ENCODE measurements around the gene CD59.

CD59 gene

DNA sequence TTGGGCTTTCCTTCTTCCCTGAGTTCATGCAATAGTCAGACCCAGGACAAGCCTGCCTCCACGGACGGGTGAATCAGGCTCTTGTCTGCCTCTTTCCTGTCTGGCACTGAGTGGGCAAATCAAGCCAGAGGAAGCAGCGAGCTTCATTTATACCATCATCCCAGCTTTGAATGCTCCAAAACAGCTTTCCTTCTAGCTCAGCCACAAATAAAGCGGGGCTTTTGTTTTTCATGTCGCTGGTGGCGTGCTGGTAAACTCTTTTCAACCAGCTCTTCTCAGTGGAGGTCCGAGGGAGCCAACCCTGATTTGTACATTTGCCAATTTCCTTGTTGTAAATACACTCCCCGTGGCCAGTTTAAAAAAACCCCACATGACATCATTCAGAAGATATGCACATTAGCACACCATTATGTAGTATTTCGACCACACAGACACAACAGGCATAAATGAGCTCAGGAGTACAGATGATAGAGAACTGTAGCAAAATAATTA, 44.2 kb downstream of the CD59 start:
- POLR2A ChIA-PET, result no interaction called here
- H3K27me3 ChIP-seq (replicated peaks in 2 of 5; ENCODE audit: control insufficient read depth in 4 of 5, insufficient read depth in 5 of 5, low read length in 4 of 5), result peaks cover 0 to 3% (median 2%) of the 10 kb centered on the region in 5 experiments
- H3K27ac ChIP-seq (ENCODE audit: insufficient read depth in 1 of 2, low read depth in 1 of 2, low read length in 2 of 2, poor library complexity in 1 of 2, severe bottlenecking in 2 of 2), result no peak overlapping the region
- DNase-seq, result no peak
- WGBS (ENCODE audit: insufficient coverage), result 88% methylated on average over 7 of the region's 9 CpGs
- peaks cover 0 to 12% (median 5%) of the 10 kb centered on the region in 4 experiments for H3K4me1 ChIP-seq (ENCODE audit: control extremely low read depth in 1 of 4, control insufficient read depth in 4 of 4, insufficient read depth in 4 of 4, low read length in 3 of 4)
- CTCF ChIA-PET, result no interaction called here
- H3K9me3 ChIP-seq (ENCODE audit: control extremely low read depth in 1 of 5, control insufficient read depth in 4 of 5, insufficient read depth in 2 of 5, low read depth in 1 of 5, low read length in 4 of 5), result peaks cover 0 to 3% (median 0%) of the 10 kb centered on the region in 5 experiments
- no peak overlapping the region for H3K4me3 ChIP-seq (ENCODE audit: control insufficient read depth in 1 of 7, extremely low read depth in 1 of 7, insufficient read depth in 4 of 7, low read depth in 2 of 7, low read length in 6 of 7)
- H3K36me3 ChIP-seq (ENCODE audit: control insufficient read depth in 4 of 4, insufficient read depth in 4 of 4, low read length in 3 of 4), result no peaks in the 10 kb centered on the region

DNA sequence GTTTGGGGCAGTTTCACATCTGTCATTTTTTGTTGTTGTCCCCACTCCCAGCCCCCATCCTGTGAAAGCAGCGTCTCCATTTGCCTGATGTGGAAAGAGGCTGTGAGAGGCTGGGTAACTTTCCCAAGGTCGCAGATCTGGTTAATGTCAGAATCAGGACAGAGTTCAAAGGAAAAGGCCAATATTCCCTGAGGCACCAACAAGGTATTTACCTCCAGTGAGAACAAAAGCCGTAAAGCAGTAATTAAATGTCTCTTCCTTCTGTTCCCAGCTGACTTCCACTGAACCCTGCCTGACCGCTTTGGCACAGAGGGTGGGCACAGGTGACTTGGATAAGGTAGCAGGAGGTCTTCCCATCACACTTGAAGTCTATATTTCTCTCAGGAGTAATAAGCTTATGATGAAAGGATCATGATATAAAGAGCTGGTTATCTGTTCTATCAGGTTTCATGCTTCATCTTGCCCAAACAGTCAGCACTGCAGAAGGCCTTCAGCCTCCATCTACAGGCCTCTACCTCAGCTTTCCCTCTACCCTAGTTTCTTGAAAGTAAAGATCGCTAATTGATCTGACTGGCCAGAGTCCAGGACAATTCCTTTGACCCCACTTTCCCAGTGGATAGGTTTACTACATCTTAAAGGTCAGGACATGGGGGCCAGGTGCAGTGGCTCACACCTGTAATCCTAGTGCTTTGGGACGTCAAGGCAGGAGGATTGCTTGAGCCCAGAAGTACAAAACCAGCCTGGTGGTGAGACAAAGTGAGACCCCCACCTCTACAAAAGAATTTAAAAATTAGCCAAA, 45.0 kb downstream of the CD59 start:
- no peak overlapping the region for H3K4me3 ChIP-seq (ENCODE audit: control insufficient read depth in 1 of 7, extremely low read depth in 1 of 7, insufficient read depth in 4 of 7, low read depth in 2 of 7, low read length in 6 of 7)
- 93% methylated on average over 4 of the region's 6 CpGs for WGBS (ENCODE audit: insufficient coverage)
- no peaks in the 10 kb centered on the region for H3K36me3 ChIP-seq (ENCODE audit: control insufficient read depth in 4 of 4, insufficient read depth in 4 of 4, low read length in 3 of 4)
- POLR2A ChIA-PET, result no interaction called here
- peaks cover 0 to 10% (median 4%) of the 10 kb centered on the region in 4 experiments for H3K4me1 ChIP-seq (ENCODE audit: control extremely low read depth in 1 of 4, control insufficient read depth in 4 of 4, insufficient read depth in 4 of 4, low read length in 3 of 4)
- peaks cover 0 to 3% (median 0%) of the 10 kb centered on the region in 5 experiments for H3K9me3 ChIP-seq (ENCODE audit: control extremely low read depth in 1 of 5, control insufficient read depth in 4 of 5, insufficient read depth in 2 of 5, low read depth in 1 of 5, low read length in 4 of 5)
- H3K27me3 ChIP-seq (replicated peaks in 2 of 5; ENCODE audit: control insufficient read depth in 4 of 5, insufficient read depth in 5 of 5, low read length in 4 of 5), result peaks cover 0 to 2% (median 0%) of the 10 kb centered on the region in 5 experiments
- H3K27ac ChIP-seq (ENCODE audit: insufficient read depth in 1 of 2, low read depth in 1 of 2, low read length in 2 of 2, poor library complexity in 1 of 2, severe bottlenecking in 2 of 2), result no peak overlapping the region
- CTCF ChIA-PET, result no interaction called here
- no peak for DNase-seq

- DNase-seq, result peak; percentile 35 to 57 (median 36)
- Histone ChIP-seq H3K4me3 (ENCODE audit: control insufficient read depth in 1 of 7, extremely low read depth in 1 of 7, insufficient read depth in 4 of 7, low read depth in 2 of 7, low read length in 6 of 7) (no peak overlapping the region), H3K4me1 (ENCODE audit: control extremely low read depth in 1 of 4, control insufficient read depth in 4 of 4, insufficient read depth in 4 of 4, low read length in 3 of 4) (peaks cover 0 to 9% (median 2%) of the 10 kb centered on the region in 4 experiments), H3K27ac (ENCODE audit: insufficient read depth in 1 of 2, low read depth in 1 of 2, low read length in 2 of 2, poor library complexity in 1 of 2, severe bottlenecking in 2 of 2) (no peak overlapping the region), H3K27me3 (replicated peaks in 2 of 5; ENCODE audit: control insufficient read depth in 4 of 5, insufficient read depth in 5 of 5, low read length in 4 of 5) (peaks cover 0 to 2% (median 0%) of the 10 kb centered on the region in 5 experiments), H3K36me3 (ENCODE audit: control insufficient read depth in 4 of 4, insufficient read depth in 4 of 4, low read length in 3 of 4) (no peaks in the 10 kb centered on the region), H3K9me3 (ENCODE audit: control extremely low read depth in 1 of 5, control insufficient read depth in 4 of 5, insufficient read depth in 2 of 5, low read depth in 1 of 5, low read length in 4 of 5) (peaks cover 0 to 3% (median 0%) of the 10 kb centered on the region in 5 experiments)
- POLR2A ChIA-PET, result no interaction called here
- CTCF ChIA-PET, result interaction anchor here (1.0 to 1.4 kb wide), 2 partner anchors 14 to 144 kb away, joined by 4 to 5 read pairs; no protein-coding TSS in a partner anchor
- WGBS (ENCODE audit: insufficient coverage), result 29% methylated on average over 6 of the region's 8 CpGs
Measured at GRCh38 chr11:33690290-33691065, 45.7 kb downstream of the CD59 start.

- peaks cover 0 to 2% (median 0%) of the 10 kb centered on the region in 5 experiments for H3K27me3 ChIP-seq (replicated peaks in 2 of 5; ENCODE audit: control insufficient read depth in 4 of 5, insufficient read depth in 5 of 5, low read length in 4 of 5)
- H3K4me1 ChIP-seq (ENCODE audit: control extremely low read depth in 1 of 4, control insufficient read depth in 4 of 4, insufficient read depth in 4 of 4, low read length in 3 of 4), result peaks cover 0 to 9% (median 2%) of the 10 kb centered on the region in 4 experiments
- WGBS (ENCODE audit: insufficient coverage), result 100% methylated on average over 3 of the region's 8 CpGs
- DNase-seq, result no peak
- ChIA-PET POLR2A (no interaction called here), CTCF (interaction anchor here (0.7 to 6.2 kb wide), 5 partner anchors 15 to 326 kb away, joined by 3 to 41 read pairs (median 5); no protein-coding TSS in a partner anchor)
- peaks cover 0 to 3% (median 0%) of the 10 kb centered on the region in 5 experiments for H3K9me3 ChIP-seq (ENCODE audit: control extremely low read depth in 1 of 5, control insufficient read depth in 4 of 5, insufficient read depth in 2 of 5, low read depth in 1 of 5, low read length in 4 of 5)
- no peaks in the 10 kb centered on the region for H3K36me3 ChIP-seq (ENCODE audit: control insufficient read depth in 4 of 4, insufficient read depth in 4 of 4, low read length in 3 of 4)
- H3K27ac ChIP-seq (ENCODE audit: insufficient read depth in 1 of 2, low read depth in 1 of 2, low read length in 2 of 2, poor library complexity in 1 of 2, severe bottlenecking in 2 of 2), result no peak overlapping the region
- no peak overlapping the region for H3K4me3 ChIP-seq (ENCODE audit: control insufficient read depth in 1 of 7, extremely low read depth in 1 of 7, insufficient read depth in 4 of 7, low read depth in 2 of 7, low read length in 6 of 7)
Measured at GRCh38 chr11:33689501-33689900, 46.7 kb downstream of the CD59 start.

DNA sequence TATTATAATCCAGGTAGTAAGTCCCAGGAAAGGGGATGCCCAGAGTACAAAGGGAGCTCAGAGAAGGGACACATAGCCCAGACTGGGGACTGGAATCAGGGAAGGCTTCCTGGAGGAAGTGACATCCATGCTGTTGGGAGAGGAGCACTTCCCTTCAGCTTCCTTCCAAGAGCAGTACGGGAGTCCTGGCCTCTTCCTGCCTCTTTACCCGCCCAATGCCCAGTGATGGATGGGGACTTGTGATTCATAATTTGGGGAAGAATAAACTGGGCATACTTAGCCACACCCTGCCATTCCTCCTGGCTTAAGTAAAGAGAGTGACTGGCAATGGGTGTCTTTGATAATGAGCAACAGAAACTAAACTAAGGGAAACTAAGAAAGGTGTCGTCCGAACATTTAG, 47.1 kb downstream of the CD59 start:
- CTCF ChIA-PET, result interaction anchor here (0.7 to 6.2 kb wide), 8 partner anchors 15 to 326 kb away, joined by 3 to 41 read pairs (median 4); no protein-coding TSS in a partner anchor

DNA sequence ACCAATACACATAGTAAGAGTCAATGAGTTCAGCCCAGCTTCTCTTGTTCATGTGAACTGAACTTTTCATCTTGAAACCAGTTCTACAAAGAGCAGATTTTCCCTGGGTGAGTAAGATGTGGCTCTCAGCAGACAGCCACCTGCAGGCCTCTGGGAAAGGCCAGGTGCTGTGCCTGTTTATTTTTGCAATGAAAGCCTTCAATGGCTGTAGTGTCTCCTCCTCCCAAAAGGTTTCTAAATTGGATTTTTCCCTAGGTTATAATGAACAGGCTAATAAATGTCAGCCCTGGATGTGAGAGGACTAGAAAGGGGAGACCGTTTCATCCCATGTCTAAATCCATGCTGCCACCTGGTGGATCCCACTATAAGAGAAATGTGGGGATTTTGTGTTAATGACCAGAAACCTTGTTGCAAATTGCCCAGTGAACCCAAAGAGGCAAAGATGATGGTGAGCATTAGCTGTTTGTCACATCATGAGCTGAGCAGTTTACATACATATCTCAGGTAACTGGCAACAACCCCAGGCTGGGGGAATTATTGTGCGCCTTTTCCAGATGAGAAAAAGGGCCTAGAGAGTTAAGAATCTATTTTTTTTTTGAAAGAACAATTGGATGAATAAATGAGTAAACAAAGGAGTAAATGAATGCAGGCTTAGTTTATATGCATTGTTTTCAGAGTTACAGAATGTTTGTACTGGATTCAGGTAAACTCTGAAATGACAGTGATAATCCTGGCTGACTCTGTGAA, 48.3 kb downstream of the CD59 start:
- CTCF ChIA-PET, result interaction anchor here (1.0 to 6.2 kb wide), 6 partner anchors 17 to 728 kb away, joined by 3 to 41 read pairs (median 4); no protein-coding TSS in a partner anchor
- H3K27me3 ChIP-seq (replicated peaks in 2 of 5; ENCODE audit: control insufficient read depth in 4 of 5, insufficient read depth in 5 of 5, low read length in 4 of 5), result peaks cover 0 to 2% (median 0%) of the 10 kb centered on the region in 5 experiments
- H3K27ac ChIP-seq (ENCODE audit: insufficient read depth in 1 of 2, low read depth in 1 of 2, low read length in 2 of 2, poor library complexity in 1 of 2, severe bottlenecking in 2 of 2), result no peak overlapping the region
- DNase-seq, result peak; percentile 38 to 54 (median 50)
- H3K4me3 ChIP-seq (ENCODE audit: control insufficient read depth in 1 of 7, extremely low read depth in 1 of 7, insufficient read depth in 4 of 7, low read depth in 2 of 7, low read length in 6 of 7), result no peak overlapping the region
- peaks cover 0 to 3% (median 0%) of the 10 kb centered on the region in 5 experiments for H3K9me3 ChIP-seq (ENCODE audit: control extremely low read depth in 1 of 5, control insufficient read depth in 4 of 5, insufficient read depth in 2 of 5, low read depth in 1 of 5, low read length in 4 of 5)
- H3K4me1 ChIP-seq (ENCODE audit: control extremely low read depth in 1 of 4, control insufficient read depth in 4 of 4, insufficient read depth in 4 of 4, low read length in 3 of 4), result peaks cover 0 to 9% (median 2%) of the 10 kb centered on the region in 4 experiments
- H3K36me3 ChIP-seq (ENCODE audit: control insufficient read depth in 4 of 4, insufficient read depth in 4 of 4, low read length in 3 of 4), result no peaks in the 10 kb centered on the region
- WGBS (ENCODE audit: insufficient coverage), result 71% methylated on average over 1 of the region's 2 CpGs
- POLR2A ChIA-PET, result no interaction called here

More for the DNA sequence above, 47.1 kb downstream of the CD59 start:
- H3K27ac ChIP-seq (ENCODE audit: insufficient read depth in 1 of 2, low read depth in 1 of 2, low read length in 2 of 2, poor library complexity in 1 of 2, severe bottlenecking in 2 of 2), result no peak overlapping the region
- no peak overlapping the region for H3K4me3 ChIP-seq (ENCODE audit: control insufficient read depth in 1 of 7, extremely low read depth in 1 of 7, insufficient read depth in 4 of 7, low read depth in 2 of 7, low read length in 6 of 7)
- 90% methylated on average over 4 of the region's 4 CpGs for WGBS (ENCODE audit: insufficient coverage)
- no peak for DNase-seq
- H3K27me3 ChIP-seq (replicated peaks in 2 of 5; ENCODE audit: control insufficient read depth in 4 of 5, insufficient read depth in 5 of 5, low read length in 4 of 5), result peaks cover 0 to 2% (median 0%) of the 10 kb centered on the region in 5 experiments
- POLR2A ChIA-PET, result no interaction called here
- peaks cover 0 to 9% (median 2%) of the 10 kb centered on the region in 4 experiments for H3K4me1 ChIP-seq (ENCODE audit: control extremely low read depth in 1 of 4, control insufficient read depth in 4 of 4, insufficient read depth in 4 of 4, low read length in 3 of 4)
- H3K9me3 ChIP-seq (ENCODE audit: control extremely low read depth in 1 of 5, control insufficient read depth in 4 of 5, insufficient read depth in 2 of 5, low read depth in 1 of 5, low read length in 4 of 5), result peaks cover 0 to 3% (median 0%) of the 10 kb centered on the region in 5 experiments
- H3K36me3 ChIP-seq (ENCODE audit: control insufficient read depth in 4 of 4, insufficient read depth in 4 of 4, low read length in 3 of 4), result no peaks in the 10 kb centered on the region
